Measurements from ENCODE around the gene ZFP3. TPM values are rescaled to one million over a fixed set of nuclear protein-coding genes. Genes with fewer than 3 reads are reported as not detected.
"Not testable (repeated sequence)": the region's sequence is repeated elsewhere in the genome, so short reads cannot be mapped to it uniquely, and the experiment has no call there.

ZFP3 gene
- total and polyA plus RNA-seq, 8 donors = 1.9 to 5.2 (median 3.2) TPM

DNA sequence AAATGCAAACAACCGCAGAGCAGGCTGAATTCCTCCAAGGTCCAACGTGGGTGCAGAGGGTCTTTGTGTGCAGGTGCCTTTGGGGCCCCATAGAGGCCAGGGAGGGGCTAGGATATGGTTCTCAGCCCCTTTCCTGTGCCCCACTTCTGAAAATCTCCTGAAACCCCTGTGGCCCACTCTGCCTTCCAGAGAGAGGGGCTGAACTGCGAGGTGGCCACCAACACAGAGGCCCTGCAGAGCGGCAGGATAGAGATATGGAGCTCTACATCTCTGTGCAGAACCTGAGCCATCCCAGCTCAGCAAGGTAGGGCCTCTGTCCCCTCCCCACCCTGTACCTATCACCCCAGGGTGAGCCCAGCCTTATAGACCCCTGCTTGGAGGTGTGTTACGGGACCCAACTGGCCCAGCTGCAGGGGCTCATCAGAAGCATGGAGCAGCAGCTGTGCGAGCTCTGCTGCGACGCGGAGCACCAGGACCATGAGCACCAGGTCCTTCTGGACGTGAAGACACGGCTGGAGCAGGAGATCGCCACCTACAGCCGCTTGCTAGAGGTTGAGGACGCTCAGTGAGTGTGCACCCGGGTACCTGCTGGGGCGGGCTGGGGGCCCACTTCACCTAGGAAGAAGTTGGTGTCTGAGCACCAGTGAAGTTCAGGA lies 43.0 kb downstream of the ZFP3 start:
- 90 to 92% methylated on average over 16 of the region's 16 CpGs for WGBS, 2 donors
- no peak overlapping the region for H3K4me3 ChIP-seq
- H3K4me1 ChIP-seq = no peaks in the 10 kb centered on the region
- no peak overlapping the region for H3K27ac ChIP-seq
- peak in 2 of 6 donors; percentile 1 to 51 for DNase-seq
- ATAC-seq = no peak
- intact Hi-C loops (cut with DNase I) = no loop called here
- FAIRE-seq = no peak
- H3K36me3 ChIP-seq = no peaks in the 10 kb centered on the region
- peaks cover 0 to 2% (median under 1%) of the 10 kb centered on the region in 4 donors for H3K27me3 ChIP-seq
- TF ChIP-seq, protein P1, sequence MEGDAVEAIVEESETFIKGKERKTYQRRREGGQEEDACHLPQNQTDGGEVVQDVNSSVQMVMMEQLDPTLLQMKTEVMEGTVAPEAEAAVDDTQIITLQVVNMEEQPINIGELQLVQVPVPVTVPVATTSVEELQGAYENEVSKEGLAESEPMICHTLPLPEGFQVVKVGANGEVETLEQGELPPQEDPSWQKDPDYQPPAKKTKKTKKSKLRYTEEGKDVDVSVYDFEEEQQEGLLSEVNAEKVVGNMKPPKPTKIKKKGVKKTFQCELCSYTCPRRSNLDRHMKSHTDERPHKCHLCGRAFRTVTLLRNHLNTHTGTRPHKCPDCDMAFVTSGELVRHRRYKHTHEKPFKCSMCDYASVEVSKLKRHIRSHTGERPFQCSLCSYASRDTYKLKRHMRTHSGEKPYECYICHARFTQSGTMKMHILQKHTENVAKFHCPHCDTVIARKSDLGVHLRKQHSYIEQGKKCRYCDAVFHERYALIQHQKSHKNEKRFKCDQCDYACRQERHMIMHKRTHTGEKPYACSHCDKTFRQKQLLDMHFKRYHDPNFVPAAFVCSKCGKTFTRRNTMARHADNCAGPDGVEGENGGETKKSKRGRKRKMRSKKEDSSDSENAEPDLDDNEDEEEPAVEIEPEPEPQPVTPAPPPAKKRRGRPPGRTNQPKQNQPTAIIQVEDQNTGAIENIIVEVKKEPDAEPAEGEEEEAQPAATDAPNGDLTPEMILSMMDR (IDR thresholded peaks at IDR 0.05) = no peak
- H3K9me3 ChIP-seq = no peaks in the 10 kb centered on the region

DNA sequence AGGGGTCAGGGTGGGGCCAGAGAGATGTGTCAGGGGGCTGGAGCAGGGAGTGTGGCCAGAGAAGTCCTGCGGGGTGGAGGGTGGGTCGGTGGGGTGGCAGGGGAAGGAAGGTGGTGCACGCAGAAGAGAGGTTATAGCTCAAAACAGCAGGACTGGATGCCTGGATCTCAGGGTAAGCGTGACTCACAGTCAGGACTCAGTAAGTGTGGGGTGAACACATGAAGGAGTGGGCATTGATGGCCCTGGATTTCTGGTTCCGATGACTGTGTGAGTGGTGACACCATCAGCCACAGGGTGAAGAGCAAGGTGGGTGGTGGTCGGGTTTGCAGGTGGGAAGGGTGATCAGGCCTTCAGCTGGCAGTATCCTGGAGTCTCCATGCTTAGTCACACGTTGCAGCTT lies 43.8 kb downstream of the ZFP3 start:
- 70 to 74% methylated on average over 7 of the region's 7 CpGs for WGBS, 2 donors
- H3K27me3 ChIP-seq; H3K9me3 ChIP-seq; H3K4me1 ChIP-seq; H3K27ac ChIP-seq; H3K36me3 ChIP-seq; FAIRE-seq; intact Hi-C loops (cut with DNase I): not testable (repeated sequence)
- peak overlapping the region in 3 of 4 donors; percentile 18 to 47 (median 46) for H3K4me3 ChIP-seq
- ATAC-seq (peak in 1 of 4 donors; percentile 8), DNase-seq (peak in 3 of 6 donors; percentile 2 to 15 (median 8))

DNA sequence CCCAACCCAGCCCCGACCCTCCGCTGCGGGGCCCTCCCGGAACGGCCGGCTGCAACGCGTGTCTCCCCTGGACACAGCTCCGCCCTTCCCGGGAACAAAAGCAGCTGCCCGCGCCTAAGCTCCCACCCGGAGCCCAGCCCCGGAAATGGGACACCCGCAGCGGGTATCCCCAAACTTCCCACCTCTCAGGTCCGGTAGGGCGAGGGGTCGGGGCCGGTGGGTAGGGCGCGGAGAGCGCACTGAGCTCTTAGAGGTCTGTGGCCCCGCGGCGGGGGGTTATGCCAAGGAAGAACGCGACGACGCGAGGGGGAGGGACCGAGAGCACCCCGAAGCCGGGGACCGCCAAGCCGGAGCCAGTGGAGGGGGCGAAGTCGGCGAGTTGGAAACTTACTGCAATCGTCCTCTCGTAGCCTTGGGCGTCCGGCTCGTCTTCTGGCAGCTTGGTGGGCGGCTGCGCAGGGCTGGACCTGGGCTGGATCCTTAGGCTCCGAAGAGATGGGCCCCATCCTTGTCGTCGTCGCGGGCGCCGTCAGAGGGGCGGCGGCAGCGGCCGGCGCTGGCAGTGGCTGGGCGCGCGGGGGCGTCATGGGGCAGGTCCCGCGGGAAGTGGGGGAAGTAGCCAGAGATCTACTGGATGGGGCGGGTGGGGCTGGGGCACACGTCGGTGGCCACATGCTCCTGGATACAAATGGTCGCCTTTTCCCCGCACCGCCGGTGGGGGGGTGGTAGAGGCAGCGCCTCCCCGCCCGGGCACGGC lies 44.5 kb downstream of the ZFP3 start:
- peak; percentile 12 to 77 (median 36) for DNase-seq
- Histone ChIP-seq H3K9me3 (no peaks in the 10 kb centered on the region), H3K4me1 (no peaks in the 10 kb centered on the region), H3K27me3 (no peaks in the 10 kb centered on the region), H3K4me3 (peak overlapping the region; percentile 18 to 47 (median 34)), H3K36me3 (no peaks in the 10 kb centered on the region), H3K27ac (no peak overlapping the region)
- TF ChIP-seq, protein P1 (IDR thresholded peaks at IDR 0.05) = no peak
- intact Hi-C loops (cut with DNase I) = no loop called here
- WGBS, 2 donors = 3 to 5% methylated on average over 61 to 75 of the region's 75 CpGs
- peak; percentile 67 to 88 (median 74) for ATAC-seq
- FAIRE-seq = no peak

DNA sequence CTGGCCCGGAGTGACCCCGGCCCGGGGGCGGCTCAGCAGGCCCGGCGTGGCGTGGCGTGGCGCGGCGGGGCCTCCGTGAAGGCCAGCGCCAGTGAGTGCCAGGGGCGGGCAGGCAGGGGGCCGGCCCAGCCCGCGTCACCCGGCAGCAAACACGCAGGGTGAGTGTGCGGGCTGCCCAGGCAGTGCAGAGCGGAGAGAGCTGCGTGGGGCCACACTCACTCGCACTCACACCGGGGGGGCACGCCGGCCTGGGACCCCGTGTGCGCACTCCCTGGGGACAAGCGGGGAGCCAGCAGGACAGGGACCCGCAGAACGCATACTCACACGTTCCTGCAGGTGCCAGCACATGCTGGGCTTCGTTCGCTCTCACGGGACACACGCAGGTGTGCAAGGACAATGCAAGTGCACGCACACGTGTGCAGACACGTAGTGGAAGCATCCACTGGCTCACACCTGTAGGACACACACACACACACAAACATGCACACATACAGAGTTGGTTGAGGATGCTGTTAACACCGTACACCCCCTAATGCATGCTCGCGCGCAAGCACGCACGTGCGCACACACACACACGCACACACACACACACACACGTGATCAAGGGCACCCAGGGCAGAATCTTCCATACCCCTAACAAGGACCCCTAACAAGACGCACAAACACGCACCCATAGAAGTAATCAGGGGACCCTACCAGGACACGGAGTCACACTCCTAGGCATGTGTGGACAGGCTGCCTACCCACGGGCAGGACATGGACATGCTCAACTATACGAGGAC lies 45.3 kb downstream of the ZFP3 start:
- Histone ChIP-seq H3K4me1 (no peaks in the 10 kb centered on the region), H3K27me3 (no peaks in the 10 kb centered on the region), H3K9me3 (no peaks in the 10 kb centered on the region), H3K4me3 (peak overlapping the region; percentile 18 to 47 (median 34)), H3K27ac (no peak overlapping the region), H3K36me3 (no peaks in the 10 kb centered on the region)
- FAIRE-seq (no peak), ATAC-seq (peak in 2 of 4 donors; percentile 29 to 57), DNase-seq (peak in 5 of 6 donors; percentile 3 to 57 (median 10))
- intact Hi-C loops (cut with DNase I) = no loop called here
- WGBS, 2 donors = 53 to 56% methylated on average over 52 to 53 of the region's 53 CpGs
- TF ChIP-seq, protein P1 (IDR thresholded peaks at IDR 0.05) = no peak

DNA sequence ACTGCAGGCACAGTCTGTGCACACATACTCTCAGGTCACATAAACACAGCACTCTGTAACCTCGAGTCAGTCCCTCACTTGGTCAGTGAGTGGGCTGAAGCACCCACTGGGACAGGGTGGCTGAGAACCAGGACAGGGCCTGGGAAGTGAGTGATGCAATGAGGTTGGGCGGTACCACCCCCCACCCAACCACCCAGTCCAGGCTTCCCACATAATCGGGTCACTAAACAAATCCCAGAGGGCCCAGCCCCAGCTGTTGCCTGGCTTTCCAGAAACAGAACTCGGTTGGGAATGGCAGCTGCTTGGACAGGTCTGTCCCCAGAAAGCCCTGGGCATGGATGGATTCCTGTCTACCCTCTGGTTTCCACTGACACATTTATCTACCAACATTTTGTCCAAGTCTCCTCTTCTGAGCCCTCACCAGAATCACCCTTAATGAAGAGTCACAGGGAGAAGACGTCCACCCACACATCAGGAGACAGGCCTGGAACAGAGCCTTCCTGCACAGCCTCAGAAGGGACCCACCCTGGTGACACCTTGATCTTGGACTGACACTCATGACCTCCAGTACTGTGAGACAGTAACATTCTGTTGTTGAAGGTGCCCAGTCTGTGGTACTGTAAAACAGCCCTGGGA lies 46.0 kb downstream of the ZFP3 start:
- H3K9me3 ChIP-seq; H3K27me3 ChIP-seq; H3K27ac ChIP-seq; H3K36me3 ChIP-seq; H3K4me1 ChIP-seq; FAIRE-seq; ATAC-seq; intact Hi-C loops (cut with DNase I); H3K4me3 ChIP-seq: not testable (repeated sequence)
- WGBS, 2 donors = 73 to 86% methylated on average over 5 of the region's 5 CpGs
- DNase-seq = peak in 2 of 6 donors; percentile 4 to 17

DNA sequence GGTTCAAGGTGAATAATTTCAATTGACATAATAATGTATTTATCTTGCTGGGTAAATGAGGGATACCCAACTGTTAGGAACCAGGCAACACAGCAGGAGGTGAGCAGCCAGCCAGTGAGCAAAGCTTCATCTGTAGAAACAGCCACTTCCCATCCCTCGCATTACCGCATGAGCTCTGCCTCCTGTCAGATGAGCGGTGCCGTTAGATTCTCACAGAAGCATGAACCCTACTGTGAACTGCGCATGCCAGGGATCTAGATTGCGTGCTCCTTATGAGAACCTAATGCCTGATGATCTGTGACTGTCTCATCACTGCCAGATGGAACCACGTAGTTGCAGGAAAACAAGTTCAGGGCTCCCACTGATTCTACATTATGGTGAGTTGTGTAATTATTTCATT lies 46.6 kb downstream of the ZFP3 start:
- DNase-seq = peak in 1 of 6 donors; percentile 8
- H3K4me3 ChIP-seq; H3K9me3 ChIP-seq; H3K36me3 ChIP-seq; intact Hi-C loops (cut with DNase I); FAIRE-seq; ATAC-seq; H3K27ac ChIP-seq; H3K4me1 ChIP-seq; H3K27me3 ChIP-seq: not testable (repeated sequence)
- WGBS, 2 donors = 84 to 88% methylated on average over 7 of the region's 7 CpGs

All from pancreas (tissue), 10 donors.